Measurements from ENCODE around the gene RAB40C. TPM values are rescaled to one million over a fixed set of nuclear protein-coding genes. Genes with fewer than 3 reads are reported as not detected.

RAB40C gene
- total and polyA plus RNA-seq, 9 of the 15 experiments (the other 6 are each of a cell fraction or from before 2014, with no cell fraction given), result 0.17 to 23.4 (median 8.7) TPM

GRCh38 chr16:674968-675883, 85.4 kb downstream of the RAB40C start, which contains the start of gene RHBDL1 (continued):
- TF ChIP-seq CUX1 (CRISPR knock-in tag; IDR thresholded peaks at IDR 0.05), result no peak
- TF ChIP-seq ZNF407 (IDR thresholded peaks at IDR 0.05; ENCODE audit: low read depth), result no peak
- peak; percentile 98 for TF ChIP-seq BCOR (IDR thresholded peaks at IDR 0.05)
- peak; percentile 83 for TF ChIP-seq SMAD4 (CRISPR knock-in tag; conservative IDR thresholded peaks at IDR 0.05)
- TF ChIP-seq COPS2 (conservative IDR thresholded peaks at IDR 0.05), result no peak
- TF ChIP-seq HDGF (IDR thresholded peaks at IDR 0.05), result peak; percentile 88
- TF ChIP-seq CREB1 (IDR thresholded peaks at IDR 0.05), result no peak; the same call in 1 of the 2 replicates
- 0 out of 2 replicates have a peak, but pooled peaks have one; percentile 35 for TF ChIP-seq CREB1 (CRISPR knock-in tag; IDR thresholded peaks at IDR 0.05)
- peak; percentile 58; the same call in 1 of the 2 replicates for TF ChIP-seq NBN (IDR thresholded peaks at IDR 0.05; ENCODE audit: low read depth)
- peak; percentile 92 for TF ChIP-seq MTA3 (IDR thresholded peaks at IDR 0.05; ENCODE audit: borderline replicate concordance)
- TF ChIP-seq HNRNPL (IDR thresholded peaks at IDR 0.05; ENCODE audit: low read depth, low read length), result 0 out of 2 replicates have a peak, but pooled peaks have one; percentile 39
- 0 out of 2 replicates have a peak, but pooled peaks have one; percentile 19 for TF ChIP-seq ZNF511 (CRISPR knock-in tag; IDR thresholded peaks at IDR 0.05)
- peak; percentile 54 for TF ChIP-seq KDM5B (IDR thresholded peaks at IDR 0.05; ENCODE audit: insufficient replicate concordance, low read depth, low read length)
- TF ChIP-seq RFX1 (IDR thresholded peaks at IDR 0.05), result no peak
